ENCODE measurements around the gene CRADD. TPM values are rescaled to one million over a fixed set of nuclear protein-coding genes. Genes with fewer than 3 reads are reported as not detected.

The CRADD gene
- total RNA-seq, 4 donors from 2014 or later = 43.7 to 76.1 (median 51.0) TPM

- Histone ChIP-seq H3K9me3 (no peaks in the 10 kb centered on the region), H3K36me3 (no peaks in the 10 kb centered on the region), H3K27me3 (no peaks in the 10 kb centered on the region), H3K4me1 (no peaks in the 10 kb centered on the region), H3K4me3 (replicated peaks in 1 of 3) (no peak overlapping the region), H3K27ac (no peak overlapping the region)
- no peak for DNase-seq
- intact Hi-C loops (cut with DNase I) = no loop called here
- WGBS, 2 donors = 91 to 97% methylated on average over 1 of the region's 1 CpG
- TF ChIP-seq CTCF (IDR thresholded peaks at IDR 0.05) = no peak
- no peak for TF ChIP-seq POLR2A (IDR thresholded peaks at IDR 0.05)
Observed at GRCh38 chr12:93650626-93651025, 26.5 kb upstream of the CRADD start.

GRCh38 chr12:93653079-93653478 lies 24.1 kb upstream of the CRADD start:
- Histone ChIP-seq H3K4me1 (no peaks in the 10 kb centered on the region), H3K27ac (no peak overlapping the region), H3K36me3 (no peaks in the 10 kb centered on the region), H3K9me3 (no peaks in the 10 kb centered on the region), H3K4me3 (replicated peaks in 1 of 3) (no peak overlapping the region), H3K27me3 (no peaks in the 10 kb centered on the region)
- DNase-seq = no peak
- TF ChIP-seq CTCF (IDR thresholded peaks at IDR 0.05) (no peak), POLR2A (IDR thresholded peaks at IDR 0.05) (no peak)
- 94 to 97% methylated on average over 3 of the region's 3 CpGs for WGBS, 2 donors
- intact Hi-C loops (cut with DNase I) = no loop called here

- no peaks in the 10 kb centered on the region for H3K36me3 ChIP-seq
- H3K4me3 ChIP-seq (replicated peaks in 1 of 3) = no peak overlapping the region
- intact Hi-C loops (cut with DNase I) = no loop called here
- TF ChIP-seq POLR2A (IDR thresholded peaks at IDR 0.05) = no peak
- no peak for TF ChIP-seq CTCF (IDR thresholded peaks at IDR 0.05)
- 67 to 88% methylated on average over 3 of the region's 3 CpGs for WGBS, 2 donors
- no peaks in the 10 kb centered on the region for H3K4me1 ChIP-seq
- H3K27me3 ChIP-seq = no peaks in the 10 kb centered on the region
- no peaks in the 10 kb centered on the region for H3K9me3 ChIP-seq
- DNase-seq = no peak
- no peak overlapping the region for H3K27ac ChIP-seq
Observed at GRCh38 chr12:93653712-93654111, 23.5 kb upstream of the CRADD start.

GRCh38 chr12:93654421-93654820 lies 22.8 kb upstream of the CRADD start:
- intact Hi-C loops (cut with DNase I) = no loop called here
- H3K27ac ChIP-seq = no peak overlapping the region
- no peaks in the 10 kb centered on the region for H3K27me3 ChIP-seq
- DNase-seq = no peak
- H3K4me3 ChIP-seq (replicated peaks in 1 of 3) = no peak overlapping the region
- no peak for TF ChIP-seq POLR2A (IDR thresholded peaks at IDR 0.05)
- H3K4me1 ChIP-seq = no peaks in the 10 kb centered on the region
- H3K9me3 ChIP-seq = no peaks in the 10 kb centered on the region
- 97 to 100% methylated on average over 2 of the region's 2 CpGs for WGBS, 2 donors
- no peaks in the 10 kb centered on the region for H3K36me3 ChIP-seq

- 89 to 93% methylated on average over 2 of the region's 2 CpGs for WGBS, 2 donors
- Histone ChIP-seq H3K4me3 (replicated peaks in 1 of 3) (no peak overlapping the region), H3K9me3 (no peaks in the 10 kb centered on the region), H3K36me3 (no peaks in the 10 kb centered on the region), H3K27me3 (no peaks in the 10 kb centered on the region), H3K27ac (no peak overlapping the region), H3K4me1 (no peaks in the 10 kb centered on the region)
- DNase-seq = no peak
- intact Hi-C loops (cut with DNase I) = no loop called here
- TF ChIP-seq CTCF (IDR thresholded peaks at IDR 0.05) = no peak
- no peak for TF ChIP-seq POLR2A (IDR thresholded peaks at IDR 0.05)
Observed at GRCh38 chr12:93657071-93657470, 20.1 kb upstream of the CRADD start.

- DNase-seq = no peak
- H3K27me3 ChIP-seq = no peaks in the 10 kb centered on the region
- intact Hi-C loops (cut with DNase I) = no loop called here
- H3K4me1 ChIP-seq = no peaks in the 10 kb centered on the region
- H3K9me3 ChIP-seq = no peaks in the 10 kb centered on the region
- TF ChIP-seq POLR2A (IDR thresholded peaks at IDR 0.05) (no peak), CTCF (IDR thresholded peaks at IDR 0.05) (no peak)
- H3K4me3 ChIP-seq (replicated peaks in 1 of 3) = no peak overlapping the region
- H3K36me3 ChIP-seq = no peaks in the 10 kb centered on the region
- WGBS, 2 donors = 66 to 68% methylated on average over 3 of the region's 3 CpGs
- H3K27ac ChIP-seq = no peak overlapping the region
Observed at GRCh38 chr12:93661021-93661420, 16.2 kb upstream of the CRADD start.

Measured in thyroid gland (tissue), 4 donors.